SK-N-SH (cell line): Measurements from ENCODE around the gene SIRT3. TPM values are rescaled to one million over a fixed set of nuclear protein-coding genes. Genes with fewer than 3 reads are reported as not detected.

Source experiments
- CTCF ChIA-PET: fragments of 300-600, 350-600 bp; formaldehyde crosslinking; extraction: SDS; loops from one replicate; lab custom pipeline; 2021; lab: Yijun Ruan, JAX
- POLR2A ChIA-PET: fragments of 350-600 bp; sonication (Branson Sonifier 250); formaldehyde crosslinking; extraction: SDS; loops from one replicate; lab custom pipeline; 2020; ENCODE audit warnings: antibody characterized with exemption, inconsistent platforms; lab: Yijun Ruan, JAX
- DNase-seq: peaks from one replicate; pipeline ENCODE4 v3.0.0; 2012
- H2AFZ ChIP-seq: fragments of 200-600 bp; sonication (generic); 2 replicates; pipeline ENCODE4 v1.8.1; 2016; ENCODE audit warnings: antibody characterized with exemption, mild to moderate bottlenecking, low read depth
- H3F3A ChIP-seq: fragments of 200-600 bp; sonication (generic); replicated peaks from 2 replicates; pipeline ENCODE3; 2016; ENCODE audit warnings: antibody characterized with exemption, mild to moderate bottlenecking; ENCODE audit not compliant: insufficient read depth
- H3K27ac ChIP-seq, 2 experiments: fragments of 200-500 bp in 1 of 2; fragments of 200-600 bp in 1 of 2; sonication (Bioruptor generic) in 1 of 2; sonication (generic), shearing (Covaris generic) in 1 of 2; 2 replicates each; pipeline versions ENCODE4 v1.5.1 to v1.6.1; 2014 to 2016; ENCODE audit warnings: low read depth in 2 of 2, inconsistent platforms in 1 of 2, low read length in 1 of 2, mild to moderate bottlenecking in 1 of 2, mixed read lengths in 1 of 2
- H3K27me3 ChIP-seq: fragments of 200-600 bp; sonication (generic), shearing (Covaris generic); 2 replicates; pipeline ENCODE4 v1.6.1; 2016; ENCODE audit warnings: mixed run types; ENCODE audit not compliant: insufficient read depth
- H3K36me3 ChIP-seq, 2 experiments: fragments of 200-500 bp in 1 of 2; fragments of 200-600 bp in 1 of 2; sonication (Bioruptor generic) in 1 of 2; sonication (generic) in 1 of 2; replicated peaks in 1 of 2; 2 replicates each; pipeline versions ENCODE3 to v1.5.1; 2014 to 2016; ENCODE audit warnings: low read length in 1 of 2, mild to moderate bottlenecking in 1 of 2; ENCODE audit not compliant: insufficient read depth in 2 of 2, control insufficient read depth in 1 of 2
- H3K4me1 ChIP-seq, 2 experiments: fragments of 200-500 bp in 1 of 2; fragments of 200-600 bp in 1 of 2; sonication (Bioruptor generic) in 1 of 2; sonication (generic), shearing (Covaris generic) in 1 of 2; 2 replicates each; pipeline versions ENCODE4 v1.5.1 to v1.6.1; 2014 to 2016; ENCODE audit warnings: low read depth in 1 of 2, low read length in 1 of 2, mixed run types in 1 of 2; ENCODE audit not compliant: insufficient read depth in 2 of 2, control insufficient read depth in 1 of 2
- H3K4me2 ChIP-seq: fragments of 200-600 bp; sonication (generic), shearing (Covaris generic); 2 replicates; pipeline ENCODE4 v1.6.1; 2017; ENCODE audit warnings: mixed run types
- H3K4me3 ChIP-seq, 2 experiments: fragments of 200-500 bp in 1 of 2; fragments of 200-600 bp in 1 of 2; sonication (Bioruptor generic) in 1 of 2; sonication (generic), shearing (Covaris generic) in 1 of 2; 2 replicates each; pipeline versions ENCODE4 v1.5.1 to v1.8.1; 2014 to 2016; ENCODE audit warnings: low read depth in 2 of 2, inconsistent platforms in 1 of 2, low read length in 1 of 2, mild to moderate bottlenecking in 1 of 2, mixed read lengths in 1 of 2, moderate library complexity in 1 of 2
- H3K79me2 ChIP-seq: fragments of 200-600 bp; sonication (generic); 2 replicates; pipeline ENCODE4 v1.8.1; 2017; ENCODE audit warnings: mild to moderate bottlenecking; ENCODE audit not compliant: insufficient read depth
- H3K9ac ChIP-seq: fragments of 200-600 bp; sonication (generic); 2 replicates; pipeline ENCODE4 v1.6.1; 2017; ENCODE audit warnings: mixed run types
- H3K9me2 ChIP-seq: fragments of 200-600 bp; sonication (generic); 2 replicates; pipeline ENCODE4 v1.6.1; 2017; ENCODE audit warnings: mixed run types
- H3K9me3 ChIP-seq: fragments of 200-600 bp; sonication (generic); 2 replicates; pipeline ENCODE4 v1.6.1; 2017; ENCODE audit warnings: mixed run types, mild to moderate bottlenecking, moderate library complexity
- H4K20me1 ChIP-seq: fragments of 200-600 bp; sonication (generic); 2 replicates; pipeline ENCODE4 v1.6.1; 2017; ENCODE audit warnings: mild to moderate bottlenecking, mixed run types; ENCODE audit not compliant: insufficient read depth
- CHD2 ChIP-seq: fragments of 150-350 bp; IDR thresholded peaks from 2 replicates; pipeline ENCODE4 v1.6.1; 2018; ENCODE audit warnings: low read length; ENCODE audit not compliant: partially characterized antibody
- EP300 ChIP-seq, 2 experiments: IDR thresholded peaks; 2 replicates each; pipeline versions ENCODE4 v1.4.0 to v1.6.1; 2012; ENCODE audit warnings: borderline replicate concordance in 1 of 2, low read depth in 1 of 2, low read length in 1 of 2
- NRF1 ChIP-seq: IDR thresholded peaks from 2 replicates; pipeline ENCODE4 v1.6.1; 2012; ENCODE audit warnings: low read depth, mild to moderate bottlenecking, low read length
- PBX3 ChIP-seq: IDR thresholded peaks from 2 replicates; pipeline ENCODE4; 2012
- WGBS: methylation state at CpG from one replicate; pipeline ENCODE4 v1.1.6; 2017; ENCODE audit warnings: low lambda C conversion rate; 5-methylcytosine and 5-hydroxymethylcytosine counted together
- polyA plus RNA-seq, 3 experiments: library from polyadenylated mRNA; depleted of rRNA; stranded (reverse); fragments of >200 nt; gene quantifications; 2 replicates each; pipeline ENCODE4 v1.2.3, GENCODE V29; 2012
- TF ChIP-seq, protein P1 (sequence below): fragments of 200-600 bp; sonication (generic); IDR thresholded peaks from 2 replicates; pipeline ENCODE4 v1.6.1; 2017; ENCODE audit warnings: antibody characterized with exemption, mild to moderate bottlenecking, moderate library complexity

SIRT3 gene
- polyA plus RNA-seq, 1 of the 3 experiments (the other 2 are of a cell fraction), result 34.4 TPM

GRCh38 chr11:211295-211694, 24.8 kb downstream of the SIRT3 start:
- ChIA-PET CTCF (no interaction called here), POLR2A (interaction anchor here (1.6 kb wide), 1 partner anchor 24 kb away, joined by 4 read pairs; no protein-coding TSS in a partner anchor)
- Histone ChIP-seq H2AFZ (no peak overlapping the region), H3K36me3 (peaks cover 43 to 59% of the 10 kb centered on the region in 2 experiments), H3F3A (peaks cover 21% of the 10 kb centered on the region), H3K27ac (no peak overlapping the region), H3K9me3 (no peaks in the 10 kb centered on the region), H3K9me2 (no peaks in the 10 kb centered on the region), H3K4me2 (peak overlapping the region; percentile 92; the same call in 1 of the 2 replicates), H3K79me2 (peaks cover 54% of the 10 kb centered on the region), H4K20me1 (peaks cover 14% of the 10 kb centered on the region), H3K9ac (peak overlapping the region; percentile 9; the same call in 1 of the 2 replicates), H3K4me3 (no peak overlapping the region), H3K4me1 (peaks cover 8 to 22% of the 10 kb centered on the region in 2 experiments; a peak in 2 of 4 replicates), H3K27me3 (no peaks in the 10 kb centered on the region)
- WGBS, result 97% methylated on average over 3 of the region's 5 CpGs
- no peak for DNase-seq
- no peak for TF ChIP-seq NRF1
- TF ChIP-seq, protein P1, sequence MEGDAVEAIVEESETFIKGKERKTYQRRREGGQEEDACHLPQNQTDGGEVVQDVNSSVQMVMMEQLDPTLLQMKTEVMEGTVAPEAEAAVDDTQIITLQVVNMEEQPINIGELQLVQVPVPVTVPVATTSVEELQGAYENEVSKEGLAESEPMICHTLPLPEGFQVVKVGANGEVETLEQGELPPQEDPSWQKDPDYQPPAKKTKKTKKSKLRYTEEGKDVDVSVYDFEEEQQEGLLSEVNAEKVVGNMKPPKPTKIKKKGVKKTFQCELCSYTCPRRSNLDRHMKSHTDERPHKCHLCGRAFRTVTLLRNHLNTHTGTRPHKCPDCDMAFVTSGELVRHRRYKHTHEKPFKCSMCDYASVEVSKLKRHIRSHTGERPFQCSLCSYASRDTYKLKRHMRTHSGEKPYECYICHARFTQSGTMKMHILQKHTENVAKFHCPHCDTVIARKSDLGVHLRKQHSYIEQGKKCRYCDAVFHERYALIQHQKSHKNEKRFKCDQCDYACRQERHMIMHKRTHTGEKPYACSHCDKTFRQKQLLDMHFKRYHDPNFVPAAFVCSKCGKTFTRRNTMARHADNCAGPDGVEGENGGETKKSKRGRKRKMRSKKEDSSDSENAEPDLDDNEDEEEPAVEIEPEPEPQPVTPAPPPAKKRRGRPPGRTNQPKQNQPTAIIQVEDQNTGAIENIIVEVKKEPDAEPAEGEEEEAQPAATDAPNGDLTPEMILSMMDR, result no peak
- no peak for TF ChIP-seq EP300 (IDR thresholded peaks at IDR 0.05; ENCODE audit: borderline replicate concordance in 1 of 2, low read depth in 1 of 2, low read length in 1 of 2)
- TF ChIP-seq PBX3, result no peak

DNA sequence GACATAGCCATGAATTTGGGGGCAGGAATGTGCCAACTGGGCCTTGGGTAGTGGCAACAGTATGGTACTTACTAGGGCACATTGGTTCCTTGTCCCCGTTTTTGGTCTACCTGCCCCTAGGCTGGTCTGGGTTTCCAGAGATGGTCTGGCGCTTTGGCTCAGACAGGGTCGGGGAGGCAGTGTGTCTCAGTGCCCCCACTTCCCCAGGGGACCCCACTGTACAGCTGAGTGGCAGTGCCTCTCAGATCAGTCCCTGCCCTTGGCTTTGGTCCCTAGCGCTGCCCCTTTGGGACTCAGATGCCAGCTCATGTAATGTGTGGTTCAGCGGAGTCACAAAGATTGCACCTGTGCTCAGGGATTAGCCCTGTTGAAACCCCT, 25.4 kb downstream of the SIRT3 start:
- no peaks in the 10 kb centered on the region for H3K27me3 ChIP-seq
- H3K4me2 ChIP-seq, result peak overlapping the region; percentile 92; the same call in 1 of the 2 replicates
- peaks cover 59% of the 10 kb centered on the region for H3K79me2 ChIP-seq
- H3F3A ChIP-seq, result peaks cover 17% of the 10 kb centered on the region
- ChIA-PET CTCF (no interaction called here), POLR2A (interaction anchor here (1.6 kb wide), 1 partner anchor 25 kb away, joined by 4 read pairs; no protein-coding TSS in a partner anchor)
- H3K27ac ChIP-seq, result no peak overlapping the region
- no peaks in the 10 kb centered on the region for H3K9me3 ChIP-seq
- no peak for DNase-seq
- TF ChIP-seq CHD2, result no peak
- TF ChIP-seq, all 33 proteins: peak for 0
- 96% methylated on average over 4 of the region's 5 CpGs for WGBS
- peak overlapping the region; percentile 9; the same call in 1 of the 2 replicates for H3K9ac ChIP-seq
- H3K36me3 ChIP-seq, result peaks cover 42 to 54% of the 10 kb centered on the region in 2 experiments
- peaks cover 12 to 27% of the 10 kb centered on the region in 2 experiments; a peak in 3 of 4 replicates for H3K4me1 ChIP-seq
- H3K4me3 ChIP-seq, result peak overlapping the region in 1 of 2 experiments; percentile 78; a peak in 2 of 4 replicates
- no peak overlapping the region for H2AFZ ChIP-seq
- H3K9me2 ChIP-seq, result no peaks in the 10 kb centered on the region
- peaks cover 19% of the 10 kb centered on the region for H4K20me1 ChIP-seq
